Measurements from ENCODE around the gene FETUB. TPM values are rescaled to one million over a fixed set of nuclear protein-coding genes. Genes with fewer than 3 reads are reported as not detected.

FETUB gene
- total RNA-seq, 1 experiment from 2014 or later, result not detected

DNA sequence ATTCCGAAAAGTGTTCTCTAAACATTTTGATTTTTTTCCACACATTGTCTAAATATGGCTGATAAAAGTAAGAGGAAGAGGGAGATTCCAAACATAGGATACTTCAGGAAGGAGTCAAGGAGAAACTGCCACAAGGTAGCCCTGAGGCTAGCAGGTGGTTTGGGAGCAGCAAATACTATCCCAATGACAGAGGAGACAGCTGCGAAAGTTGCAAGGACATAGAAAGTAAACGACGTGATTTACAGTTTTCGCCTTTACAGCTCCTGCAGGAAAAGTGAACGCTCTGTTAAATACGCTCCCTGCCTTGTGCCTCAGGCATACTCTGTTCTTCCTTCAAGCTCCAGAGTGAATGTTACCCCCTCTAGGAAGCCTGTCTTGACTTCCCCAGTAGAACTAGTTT lies 3.7 kb upstream of the FETUB start:
- TF ChIP-seq SRF (IDR thresholded peaks at IDR 0.05; ENCODE audit: low read depth) (no peak), EZH2phosphoT487 (IDR thresholded peaks at IDR 0.05; ENCODE audit: borderline replicate concordance) (no peak), ZFX (IDR thresholded peaks at IDR 0.05) (no peak), EGR1 (IDR thresholded peaks at IDR 0.05; ENCODE audit: low read depth) (no peak), FOSL1 (IDR thresholded peaks at IDR 0.05; ENCODE audit: low read depth) (no peak), YY1 (IDR thresholded peaks at IDR 0.05; ENCODE audit: extremely low read depth, insufficient replicate concordance, low read depth, low read length) (no peak), SP1 (IDR thresholded peaks at IDR 0.05; ENCODE audit: low read depth) (no peak), RAD21 (IDR thresholded peaks at IDR 0.05; ENCODE audit: low read depth) (no peak)
- TF ChIP-seq, protein P1, sequence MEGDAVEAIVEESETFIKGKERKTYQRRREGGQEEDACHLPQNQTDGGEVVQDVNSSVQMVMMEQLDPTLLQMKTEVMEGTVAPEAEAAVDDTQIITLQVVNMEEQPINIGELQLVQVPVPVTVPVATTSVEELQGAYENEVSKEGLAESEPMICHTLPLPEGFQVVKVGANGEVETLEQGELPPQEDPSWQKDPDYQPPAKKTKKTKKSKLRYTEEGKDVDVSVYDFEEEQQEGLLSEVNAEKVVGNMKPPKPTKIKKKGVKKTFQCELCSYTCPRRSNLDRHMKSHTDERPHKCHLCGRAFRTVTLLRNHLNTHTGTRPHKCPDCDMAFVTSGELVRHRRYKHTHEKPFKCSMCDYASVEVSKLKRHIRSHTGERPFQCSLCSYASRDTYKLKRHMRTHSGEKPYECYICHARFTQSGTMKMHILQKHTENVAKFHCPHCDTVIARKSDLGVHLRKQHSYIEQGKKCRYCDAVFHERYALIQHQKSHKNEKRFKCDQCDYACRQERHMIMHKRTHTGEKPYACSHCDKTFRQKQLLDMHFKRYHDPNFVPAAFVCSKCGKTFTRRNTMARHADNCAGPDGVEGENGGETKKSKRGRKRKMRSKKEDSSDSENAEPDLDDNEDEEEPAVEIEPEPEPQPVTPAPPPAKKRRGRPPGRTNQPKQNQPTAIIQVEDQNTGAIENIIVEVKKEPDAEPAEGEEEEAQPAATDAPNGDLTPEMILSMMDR (IDR thresholded peaks at IDR 0.05 in 2 of 3, conservative IDR thresholded peaks at IDR 0.05 in 1 of 3; ENCODE audit: borderline replicate concordance in 1 of 3, insufficient read depth in 1 of 3, low read depth in 2 of 3, low read length in 2 of 3), result no peak
- TF ChIP-seq, protein P2, sequence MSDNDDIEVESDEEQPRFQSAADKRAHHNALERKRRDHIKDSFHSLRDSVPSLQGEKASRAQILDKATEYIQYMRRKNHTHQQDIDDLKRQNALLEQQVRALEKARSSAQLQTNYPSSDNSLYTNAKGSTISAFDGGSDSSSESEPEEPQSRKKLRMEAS (IDR thresholded peaks at IDR 0.05), result no peak
- TF ChIP-seq, protein P3, sequence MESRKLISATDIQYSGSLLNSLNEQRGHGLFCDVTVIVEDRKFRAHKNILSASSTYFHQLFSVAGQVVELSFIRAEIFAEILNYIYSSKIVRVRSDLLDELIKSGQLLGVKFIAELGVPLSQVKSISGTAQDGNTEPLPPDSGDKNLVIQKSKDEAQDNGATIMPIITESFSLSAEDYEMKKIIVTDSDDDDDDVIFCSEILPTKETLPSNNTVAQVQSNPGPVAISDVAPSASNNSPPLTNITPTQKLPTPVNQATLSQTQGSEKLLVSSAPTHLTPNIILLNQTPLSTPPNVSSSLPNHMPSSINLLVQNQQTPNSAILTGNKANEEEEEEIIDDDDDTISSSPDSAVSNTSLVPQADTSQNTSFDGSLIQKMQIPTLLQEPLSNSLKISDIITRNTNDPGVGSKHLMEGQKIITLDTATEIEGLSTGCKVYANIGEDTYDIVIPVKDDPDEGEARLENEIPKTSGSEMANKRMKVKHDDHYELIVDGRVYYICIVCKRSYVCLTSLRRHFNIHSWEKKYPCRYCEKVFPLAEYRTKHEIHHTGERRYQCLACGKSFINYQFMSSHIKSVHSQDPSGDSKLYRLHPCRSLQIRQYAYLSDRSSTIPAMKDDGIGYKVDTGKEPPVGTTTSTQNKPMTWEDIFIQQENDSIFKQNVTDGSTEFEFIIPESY (IDR thresholded peaks at IDR 0.05; ENCODE audit: extremely low read depth, insufficient replicate concordance, low read length), result no peak
- Histone ChIP-seq H3K4me1 (ENCODE audit: control insufficient read depth in 1 of 2, insufficient read depth in 2 of 2, low read length in 2 of 2) (peaks cover 0 to 5% of the 10 kb centered on the region in 2 experiments; a peak in 1 of 4 replicates), H2AFZ (ENCODE audit: low read depth, low read length, poor library complexity, severe bottlenecking) (no peak overlapping the region), H4K20me1 (ENCODE audit: insufficient read depth) (no peaks in the 10 kb centered on the region), H3K79me2 (ENCODE audit: insufficient read depth, low read length) (no peaks in the 10 kb centered on the region), H3K4me3 (replicated peaks in 1 of 2; ENCODE audit: low read depth in 1 of 2, low read length in 2 of 2) (no peak overlapping the region), H3K9ac (ENCODE audit: low read length) (no peak overlapping the region), H3K9me3 (ENCODE audit: control insufficient read depth in 1 of 2, insufficient read depth in 1 of 2, low read depth in 1 of 2, low read length in 2 of 2) (no peaks in the 10 kb centered on the region), H3K4me2 (ENCODE audit: low read length) (no peak overlapping the region), H3K27ac (ENCODE audit: low read depth, low read length) (no peak overlapping the region), H3K27me3 (ENCODE audit: insufficient read depth, low read length) (no peaks in the 10 kb centered on the region), H3K9me2 (ENCODE audit: insufficient read depth) (no peaks in the 10 kb centered on the region), H3K36me3 (ENCODE audit: control insufficient read depth in 1 of 2, insufficient read depth in 2 of 2, low read length in 2 of 2) (no peaks in the 10 kb centered on the region)
- CTCF ChIA-PET, result no interaction called here
- DNase-seq (ENCODE audit: low read depth, low spot score) (no peak), ATAC-seq (no peak)
- no TSS peak for BruUV-seq (replicated peaks)
- POLR2A ChIA-PET, result interaction anchor here (1.0 kb wide), 1 partner anchor 66 kb away, joined by 3 read pairs; the partner anchor contains the start of gene DNAJB11
- RAD21 ChIA-PET (ENCODE audit: low non-redundant PET in 1 of 2, low total read pairs in 2 of 2, uncharacterized antibody in 2 of 2, unreplicated experiment in 2 of 2), result no interaction called here
- intact Hi-C loops (cut with micrococcal nuclease), result no loop called here

Measured in HCT116 (cell line).